Measurements from ENCODE around the gene LORICRIN.

- no peak for TF ChIP-seq TSHZ1 (tag by site-specific recombination; IDR thresholded peaks at IDR 0.05; ENCODE audit: borderline replicate concordance)
- no peak for TF ChIP-seq TRIM28 (IDR thresholded peaks at IDR 0.05; ENCODE audit: borderline replicate concordance, low read length)
- no peak for TF ChIP-seq RBAK (tag by site-specific recombination; IDR thresholded peaks at IDR 0.05)
- TF ChIP-seq ZNF558 (tag by site-specific recombination; IDR thresholded peaks at IDR 0.05) = no peak
- TF ChIP-seq ZNF24 (tag by site-specific recombination; IDR thresholded peaks at IDR 0.05) = no peak
- no peak for TF ChIP-seq ZBTB11 (tag by site-specific recombination; conservative IDR thresholded peaks at IDR 0.05; ENCODE audit: low read depth)
- no peak for TF ChIP-seq CTCF (tag by site-specific recombination; IDR thresholded peaks at IDR 0.05)
- TF ChIP-seq ZNF274 (IDR thresholded peaks at IDR 0.05; ENCODE audit: low read length) = no peak
- no peak for TF ChIP-seq ZNF274 (tag by site-specific recombination; IDR thresholded peaks at IDR 0.05; ENCODE audit: borderline replicate concordance)
- TF ChIP-seq ZSCAN5A (tag by site-specific recombination; IDR thresholded peaks at IDR 0.05) = no peak
Measured at GRCh38 chr1:153293480-153293775, 33.9 kb downstream of the LORICRIN start.

All from HEK293 (cell line).